UCSD-AML1 (cell line): ENCODE results near the gene TEX9.
A peak's percentile ranks its signal among the peaks of the same experiment; 100 is the strongest.
"Not testable (repeated sequence)": the region's sequence is repeated elsewhere in the genome, so short reads cannot be mapped to it uniquely, and the experiment has no call there.

Experiments
- DNase-seq: peaks from one replicate; lab custom pipeline; 2025; ENCODE audit not compliant: unreplicated experiment; lab: John Stamatoyannopoulos, UW

TEX9 gene

DNA sequence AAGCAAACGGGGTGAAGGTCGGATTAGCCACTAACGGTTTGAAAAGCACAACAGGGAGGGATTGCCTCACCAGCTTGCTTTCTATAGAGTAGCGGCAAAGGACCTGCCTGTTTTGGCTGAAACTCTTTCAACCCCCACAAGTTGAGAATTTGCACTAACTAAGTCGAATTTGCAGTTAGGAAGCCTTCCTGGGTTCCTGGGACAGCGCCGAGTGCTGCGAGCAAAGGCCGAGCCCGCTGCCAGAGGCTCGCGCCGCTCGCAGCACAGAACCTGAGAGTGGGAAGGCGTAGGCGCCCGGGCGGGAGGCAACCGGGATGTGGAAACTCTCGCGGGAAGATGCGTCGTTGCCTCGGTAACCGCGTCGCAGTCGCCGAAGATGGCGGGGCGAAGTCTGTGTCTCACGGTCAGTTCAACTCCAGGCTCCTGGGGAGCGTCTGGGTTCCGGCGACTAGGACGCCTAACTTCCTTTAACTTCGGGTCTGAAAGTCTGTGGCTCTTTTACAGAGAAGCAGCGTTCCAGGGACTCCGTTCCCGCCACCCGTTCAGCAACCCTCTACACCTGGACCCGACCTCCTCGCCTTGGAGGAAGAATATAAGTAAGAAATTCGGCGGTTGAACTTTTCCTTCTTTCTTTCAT lies at the start of gene TEX9:
Gene TEX9 (plus strand): TSS at position 352 of the 637 bp plus-strand sequence. CDS start 25 bp downstream, at position 377.
- peak; percentile 68 for DNase-seq

DNA sequence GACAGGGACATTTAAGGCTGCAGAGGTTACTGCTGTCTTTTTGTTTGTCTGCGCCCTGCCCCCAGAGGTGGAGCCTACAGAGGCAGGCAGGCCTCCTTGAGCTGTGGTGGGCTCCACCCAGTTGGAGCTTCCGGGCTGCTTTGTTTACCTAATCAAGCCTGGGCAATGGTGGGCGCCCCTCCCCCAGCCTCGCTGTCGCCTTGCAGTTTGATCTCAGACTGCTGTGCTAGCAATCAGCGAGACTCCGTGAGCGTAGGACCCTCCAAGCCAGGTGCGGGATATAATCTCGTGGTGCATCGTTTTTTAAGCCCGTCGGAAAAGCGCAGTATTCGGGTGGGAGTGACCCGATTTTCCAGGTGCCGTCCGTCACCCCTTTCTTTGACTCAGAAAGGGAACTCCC lies 48.7 kb upstream of the TEX9 start:
- DNase-seq: not testable (repeated sequence)

DNA sequence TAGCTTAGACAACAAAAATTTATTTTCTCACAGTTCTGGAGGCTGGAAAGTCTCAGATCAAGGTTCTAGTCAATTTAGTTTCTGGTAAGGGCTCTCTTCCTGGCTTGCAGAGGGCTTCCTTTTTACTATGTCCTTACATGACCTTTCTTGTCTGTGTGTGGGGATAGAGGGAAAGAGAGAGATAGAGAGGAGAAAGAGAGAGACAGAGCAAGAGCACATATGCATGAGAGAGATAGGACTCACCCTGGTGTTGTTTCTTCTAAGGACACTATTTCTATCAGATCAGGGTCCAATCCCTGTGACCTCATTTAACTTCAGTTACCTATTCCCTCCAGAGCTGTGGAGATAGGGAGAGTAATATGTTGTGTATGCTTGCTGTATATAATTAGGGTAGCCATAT lies 44.9 kb upstream of the TEX9 start:
- DNase-seq: no peak

DNA sequence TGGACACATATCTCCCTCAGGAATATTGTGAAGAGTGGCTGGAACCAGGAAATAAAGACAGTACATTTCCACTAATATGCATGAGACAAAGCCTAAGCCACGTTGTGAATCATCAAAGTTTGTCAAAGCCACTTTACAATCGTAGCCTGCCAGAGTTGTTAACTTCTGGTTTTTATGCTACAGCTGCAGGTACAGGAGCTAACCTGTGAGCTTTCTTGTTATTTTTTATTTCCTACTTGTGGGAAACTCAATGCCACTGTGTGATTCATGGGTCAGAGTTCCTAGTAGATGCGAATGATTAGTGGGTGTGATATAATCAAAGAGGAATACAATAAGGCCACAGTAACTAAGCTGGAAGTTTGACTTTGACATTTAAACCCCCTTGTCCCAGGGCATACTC lies 44.4 kb upstream of the TEX9 start:
- no peak for DNase-seq

DNA sequence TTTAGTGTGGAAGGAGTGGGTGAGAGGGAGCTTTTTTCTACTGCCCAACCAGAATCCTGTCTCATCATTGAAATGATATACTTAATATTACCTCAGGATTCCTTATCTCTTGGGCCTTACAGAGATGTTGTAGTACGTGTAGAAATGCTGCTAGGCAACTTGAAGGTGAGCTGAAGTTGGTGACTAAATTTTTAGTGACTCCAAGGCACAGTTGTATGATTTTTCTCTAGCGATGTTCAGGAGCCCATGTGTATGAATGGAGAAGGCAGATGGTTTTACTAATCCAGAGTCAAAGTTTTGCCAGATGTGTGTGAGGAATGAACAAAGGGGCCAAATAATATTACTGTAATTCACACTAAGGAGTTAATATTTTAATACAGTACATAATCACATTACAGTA lies 42.8 kb upstream of the TEX9 start:
- DNase-seq: no peak

DNA sequence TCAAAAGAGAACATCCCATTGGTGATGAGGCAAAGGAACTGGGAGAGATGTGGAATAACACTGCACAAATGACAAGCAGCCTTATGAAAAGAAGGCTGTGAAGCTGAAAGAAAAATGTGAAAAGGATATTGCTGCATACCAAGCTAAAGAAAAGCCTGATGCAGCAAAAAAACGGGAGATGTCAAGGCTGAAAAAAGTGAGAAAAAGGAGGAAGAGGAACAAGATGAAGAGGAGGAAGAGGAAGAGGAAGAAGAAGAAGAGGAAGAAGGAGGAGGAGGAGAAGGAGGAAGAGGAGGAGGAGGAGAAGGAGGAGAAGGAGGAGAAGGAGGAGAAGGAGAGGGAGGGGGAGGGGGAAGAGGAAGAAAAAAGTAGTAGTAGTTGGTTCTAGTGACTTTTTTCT lies 41.8 kb upstream of the TEX9 start:
- no peak for DNase-seq

DNA sequence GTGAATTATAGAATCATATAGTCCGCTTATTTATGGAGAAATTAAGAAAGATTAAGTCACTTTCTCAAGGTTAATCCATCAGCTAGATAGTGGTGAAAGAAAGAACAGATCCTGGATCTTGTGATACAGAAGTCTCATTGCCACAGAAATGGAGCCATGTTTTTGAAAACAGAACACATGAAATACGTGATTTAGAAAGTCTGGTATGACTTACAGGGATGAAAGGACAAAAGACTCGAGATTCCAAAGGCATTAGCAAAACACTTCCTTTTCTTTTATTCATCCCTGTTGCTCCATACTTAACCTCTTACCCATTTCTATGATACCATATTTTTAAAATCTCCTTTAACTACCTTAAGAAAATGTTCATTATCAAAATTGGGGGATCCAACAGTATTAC lies 40.0 kb upstream of the TEX9 start:
- no peak for DNase-seq

DNA sequence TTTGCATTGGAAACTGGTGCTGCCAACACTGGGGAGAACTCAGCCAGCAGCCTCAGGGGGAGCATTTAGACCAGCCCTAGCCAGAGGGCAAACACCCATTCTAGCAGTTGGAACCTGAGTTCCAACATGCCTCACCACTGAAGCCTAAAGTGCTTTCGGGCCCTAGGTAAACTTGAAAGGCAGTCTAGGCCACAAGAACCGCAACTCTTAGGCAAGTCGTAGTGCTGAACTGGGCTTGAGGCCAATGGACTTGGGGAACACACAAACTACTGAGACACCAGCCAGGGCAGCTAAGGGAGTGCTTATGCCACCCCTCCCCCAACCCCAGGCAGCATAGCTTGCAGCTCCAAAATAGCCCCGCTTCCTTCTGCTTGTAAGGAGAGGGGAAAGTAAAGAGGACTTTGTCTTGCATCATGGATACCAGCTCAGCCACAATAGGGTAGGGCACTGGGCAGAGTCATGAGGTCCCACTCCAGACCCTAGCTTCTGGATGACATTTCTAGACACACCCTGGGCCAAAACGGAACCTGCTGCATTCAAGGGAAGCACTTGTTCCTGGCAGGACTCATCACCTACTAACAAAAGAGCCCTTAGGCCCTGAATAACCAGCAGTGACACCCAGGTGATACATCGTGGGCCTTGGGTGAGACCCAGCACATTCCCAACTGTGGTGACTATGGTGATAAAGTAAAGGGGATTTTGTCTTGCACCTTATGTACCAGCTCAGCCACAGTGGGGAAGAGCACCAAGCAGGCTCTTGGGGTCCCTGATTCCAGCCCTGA lies 37.3 kb upstream of the TEX9 start:
- no peak for DNase-seq

DNA sequence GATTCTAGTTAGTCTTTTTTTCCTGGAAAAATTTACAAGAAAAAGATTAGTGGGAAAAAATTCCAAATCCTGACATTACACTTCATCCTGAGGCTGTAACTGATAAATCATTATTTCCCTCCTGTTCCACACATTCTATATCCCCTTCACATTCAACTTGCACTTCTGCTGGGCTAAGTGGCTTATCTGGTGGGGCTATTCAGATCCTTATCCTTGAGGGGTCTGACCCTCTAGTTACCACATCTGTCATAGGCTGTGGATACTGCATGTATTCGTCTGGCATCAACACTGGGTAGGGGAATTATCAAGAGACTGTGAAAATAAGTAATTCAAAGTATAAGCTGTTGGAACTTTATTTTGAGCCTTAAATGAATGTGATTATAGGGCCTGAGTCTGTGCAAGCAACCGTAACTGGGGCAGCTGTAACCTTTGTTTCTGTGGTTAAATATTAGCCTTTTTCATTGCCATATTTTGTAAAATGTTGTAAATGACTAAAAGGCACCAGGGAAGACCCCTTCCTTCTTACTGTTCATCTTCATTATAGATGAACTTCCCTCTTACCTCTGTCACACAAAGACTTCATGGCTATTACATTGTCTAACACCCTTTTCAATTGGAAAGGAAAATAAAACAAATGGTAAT lies 28.0 kb upstream of the TEX9 start:
- no peak for DNase-seq

DNA sequence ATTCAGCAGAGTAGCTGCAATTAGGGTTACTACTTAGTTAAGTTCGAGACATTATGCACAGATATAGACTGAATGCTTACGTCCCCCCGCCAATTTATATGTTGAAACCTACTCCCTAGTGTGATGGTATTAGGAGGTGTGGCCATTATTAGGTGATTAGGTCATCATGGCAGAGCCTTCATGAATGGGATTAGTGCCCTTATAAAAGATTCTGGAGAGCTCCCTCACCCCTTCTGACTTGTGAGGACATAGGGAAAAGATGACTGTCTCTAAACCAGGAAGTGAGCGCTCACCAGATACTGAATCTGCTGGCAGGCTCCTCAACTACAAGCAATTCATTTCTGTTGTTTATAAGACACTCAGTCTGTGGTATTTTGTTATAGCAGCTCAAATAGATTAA lies 25.6 kb upstream of the TEX9 start:
- no peak for DNase-seq

DNA sequence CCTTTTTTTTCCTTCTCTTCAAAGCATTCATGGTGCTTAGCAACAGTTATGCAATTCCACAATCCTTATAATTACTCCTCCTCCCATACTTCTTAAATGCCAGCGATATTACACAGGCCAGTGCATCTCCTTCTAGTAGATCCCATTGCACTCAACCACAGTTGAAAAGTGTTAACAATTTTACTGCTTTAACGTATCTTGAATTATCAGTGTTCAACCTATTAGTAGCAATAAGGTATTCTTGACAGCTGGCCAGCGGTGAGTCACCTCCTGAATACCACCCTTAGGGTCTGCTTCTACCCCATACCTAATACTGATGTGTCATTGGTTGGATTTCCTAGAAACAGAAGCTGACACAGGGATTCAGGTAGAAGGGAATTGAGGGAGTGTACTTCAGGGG lies 24.0 kb upstream of the TEX9 start:
- no peak for DNase-seq

DNA sequence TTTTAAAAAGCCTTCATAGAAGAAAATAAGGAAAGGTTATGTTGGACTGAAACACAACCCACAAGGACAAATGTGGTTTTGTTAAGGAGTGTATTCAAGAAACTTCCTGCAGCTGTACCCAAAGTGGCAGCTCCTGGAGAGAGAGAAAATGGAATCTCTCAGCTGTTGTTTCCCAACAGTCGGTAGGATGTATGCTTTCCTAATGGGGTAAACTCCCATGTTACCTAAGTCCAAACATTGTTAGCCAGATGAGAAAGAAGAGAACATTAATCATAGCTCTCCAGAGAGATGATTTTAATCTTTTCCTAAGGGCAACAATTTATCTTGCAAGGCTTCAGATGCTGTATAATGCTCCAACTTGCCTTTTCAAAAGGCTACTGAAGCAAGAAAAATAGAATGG lies 22.6 kb upstream of the TEX9 start:
- DNase-seq: no peak

DNA sequence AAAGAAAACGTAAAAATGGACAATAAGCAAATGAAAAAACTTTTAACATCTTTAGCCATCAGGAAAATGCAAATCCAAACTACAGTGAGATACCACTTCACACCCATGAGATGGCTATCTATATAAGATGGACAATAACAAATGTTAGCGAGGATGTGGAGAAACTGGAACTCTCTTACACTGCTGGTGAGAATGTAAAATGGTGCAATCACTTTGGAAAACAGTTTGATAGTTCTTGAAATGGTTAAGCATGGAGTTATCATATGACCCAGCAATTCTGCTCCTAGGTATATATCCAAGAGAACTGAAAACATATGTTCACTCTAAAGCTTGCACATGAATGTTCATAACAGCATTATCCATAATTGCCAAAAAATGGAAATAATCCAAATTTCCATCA lies 21.3 kb upstream of the TEX9 start:
- no peak for DNase-seq

DNA sequence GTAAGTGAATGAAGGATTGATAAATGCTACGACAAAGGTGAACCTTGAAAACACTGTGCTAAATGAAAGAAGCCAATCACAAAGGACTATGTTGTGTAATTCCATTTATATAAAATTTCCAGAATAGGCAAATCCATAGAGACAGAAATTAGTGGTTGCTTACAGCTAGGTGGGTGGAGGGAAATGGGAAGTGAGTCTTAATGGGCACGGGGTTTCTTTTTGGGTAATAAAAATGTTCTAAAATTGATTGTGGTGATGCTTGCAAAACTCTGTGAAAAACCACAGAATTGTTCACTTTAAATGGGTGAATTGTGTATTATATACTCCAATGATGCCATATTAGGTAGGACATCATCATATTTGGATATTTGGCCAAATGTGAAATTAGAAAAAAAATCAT lies 20.9 kb upstream of the TEX9 start:
- no peak for DNase-seq

DNA sequence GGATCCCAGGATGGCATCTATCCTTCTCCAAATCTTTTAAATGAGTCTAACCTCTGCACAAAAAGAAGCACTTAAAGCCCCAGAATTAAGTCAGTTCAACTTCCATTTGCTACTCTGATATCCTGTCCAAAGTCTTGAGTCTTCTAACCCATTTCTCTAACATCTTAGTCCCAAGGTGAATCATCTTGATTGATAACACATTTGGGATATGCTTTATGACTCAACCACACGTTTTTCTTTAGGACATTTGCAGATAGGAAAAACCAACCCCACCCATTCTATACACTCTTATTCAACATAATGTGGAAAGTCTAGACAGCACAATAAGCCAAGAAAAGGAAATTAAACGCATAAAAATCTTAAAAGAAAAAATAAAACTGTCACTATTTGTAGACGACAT lies 18.8 kb upstream of the TEX9 start:
- no peak for DNase-seq

DNA sequence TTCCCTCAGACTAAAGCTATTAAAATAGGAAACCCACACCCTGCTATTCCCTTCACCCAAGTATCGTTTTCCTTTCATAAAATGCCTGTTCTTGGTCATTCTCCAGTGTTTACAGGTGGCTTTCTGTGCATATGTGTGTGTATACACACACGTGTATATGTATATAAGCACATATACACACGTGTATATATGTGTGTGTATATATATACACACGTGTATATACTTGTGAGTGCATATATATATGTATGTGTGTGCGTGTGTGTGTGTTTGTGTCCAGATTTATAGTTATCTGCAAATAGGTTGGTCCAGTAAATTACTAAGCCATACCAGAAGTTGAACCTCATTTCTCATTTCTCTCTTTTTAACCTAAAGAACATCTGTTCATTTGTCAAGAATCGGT lies 15.7 kb upstream of the TEX9 start:
- no peak for DNase-seq

DNA sequence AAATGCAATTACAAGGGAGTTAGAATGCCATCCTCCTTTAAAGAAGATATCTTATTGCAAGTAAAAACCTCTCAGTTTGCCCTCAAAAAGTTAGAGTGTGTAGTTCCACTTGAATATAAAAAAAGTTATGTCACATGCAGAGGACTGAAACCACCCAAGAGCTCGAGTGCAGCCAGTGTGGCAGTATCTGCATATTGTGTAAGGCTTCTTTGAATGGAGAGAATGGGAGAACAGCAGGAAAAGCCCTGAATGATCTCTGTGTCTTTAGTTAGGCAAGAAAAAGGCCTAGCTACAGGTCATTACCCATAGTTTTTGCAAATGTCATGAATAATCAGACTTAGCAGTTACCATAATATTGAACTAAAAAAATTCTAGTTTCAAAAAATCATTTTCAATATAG lies 13.9 kb upstream of the TEX9 start:
- no peak for DNase-seq

DNA sequence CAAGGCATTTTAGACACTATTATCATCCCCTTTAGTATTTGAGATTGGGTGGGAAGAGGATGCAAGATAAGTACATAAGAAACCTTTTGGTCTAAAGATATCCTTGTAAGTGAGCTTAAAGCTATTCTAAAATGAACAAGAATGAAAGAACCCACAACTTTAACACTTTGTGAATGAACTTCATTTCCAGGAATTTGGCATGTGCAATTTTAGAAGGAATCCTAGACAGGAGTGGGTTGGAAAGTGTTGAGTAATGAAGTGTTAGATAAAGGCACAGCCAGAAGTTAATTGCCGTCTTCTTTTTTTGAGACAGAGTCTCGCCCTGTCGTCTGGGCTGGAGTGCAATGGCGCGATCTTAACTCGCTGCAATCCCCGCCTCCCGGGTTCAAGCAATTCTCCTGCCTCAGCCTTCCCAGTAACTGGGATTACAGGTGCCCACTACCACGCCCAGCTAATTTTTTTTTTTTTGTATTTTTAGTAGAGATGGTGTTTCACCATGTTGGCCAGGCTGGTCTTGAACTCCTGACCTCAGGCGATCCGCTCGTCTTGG lies 13.2 kb upstream of the TEX9 start:
- DNase-seq: no peak

DNA sequence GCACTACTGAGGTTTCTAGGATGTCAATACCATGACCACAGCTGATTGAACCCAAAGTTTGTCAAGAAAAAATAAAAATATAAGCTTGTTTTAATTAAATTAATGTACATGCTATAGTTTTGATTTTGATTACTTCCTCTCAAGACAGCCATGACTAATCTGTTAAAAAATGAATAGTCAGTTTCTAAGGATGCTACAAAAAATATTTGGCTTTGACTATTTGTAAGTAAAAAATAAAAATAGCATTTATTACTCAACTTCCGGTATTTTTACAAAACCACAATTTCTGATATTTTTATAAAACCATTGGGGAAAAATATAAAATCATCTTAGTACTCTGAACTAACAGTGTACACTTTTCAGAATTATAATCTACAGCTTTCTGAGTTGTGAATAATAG lies 12.1 kb upstream of the TEX9 start:
- DNase-seq: no peak

DNA sequence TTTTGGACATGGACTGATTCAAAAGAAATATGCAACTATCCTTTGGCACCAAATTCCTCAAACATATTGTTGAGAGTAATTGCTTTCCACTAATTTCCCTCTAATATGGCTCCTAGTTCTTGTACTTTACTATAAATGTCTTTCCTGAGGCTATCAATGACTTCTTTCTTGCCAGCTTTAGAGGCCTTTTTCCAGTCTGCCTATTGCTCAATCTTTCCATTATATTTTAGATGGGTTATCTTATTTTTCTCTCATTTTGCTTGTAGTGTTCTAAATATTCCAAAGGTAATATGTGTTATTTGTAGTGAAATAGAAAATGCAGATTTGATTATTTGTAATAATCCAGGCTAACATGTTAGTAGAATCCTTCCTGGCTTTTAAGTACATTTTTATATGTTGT lies 11.5 kb upstream of the TEX9 start:
- no peak for DNase-seq

DNA sequence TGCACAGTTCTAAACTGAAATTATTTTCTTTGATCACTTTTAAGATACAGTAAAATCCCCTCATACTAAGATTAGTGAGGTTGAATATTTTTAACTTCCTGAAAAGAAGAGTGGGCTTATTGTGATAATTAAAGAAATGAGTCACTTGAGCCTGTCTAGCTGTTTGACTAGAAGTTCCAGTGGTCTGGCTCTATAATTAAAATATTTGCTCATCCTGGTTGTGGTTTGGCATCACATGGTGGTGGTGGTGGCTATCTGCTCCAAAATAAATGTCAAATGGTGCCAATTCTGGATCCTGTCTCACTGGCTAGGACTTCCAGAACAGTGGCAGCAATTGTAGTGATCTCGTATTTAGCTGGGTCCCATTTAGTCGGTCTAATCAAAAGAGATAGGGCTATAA lies 8.6 kb upstream of the TEX9 start:
- no peak for DNase-seq

DNA sequence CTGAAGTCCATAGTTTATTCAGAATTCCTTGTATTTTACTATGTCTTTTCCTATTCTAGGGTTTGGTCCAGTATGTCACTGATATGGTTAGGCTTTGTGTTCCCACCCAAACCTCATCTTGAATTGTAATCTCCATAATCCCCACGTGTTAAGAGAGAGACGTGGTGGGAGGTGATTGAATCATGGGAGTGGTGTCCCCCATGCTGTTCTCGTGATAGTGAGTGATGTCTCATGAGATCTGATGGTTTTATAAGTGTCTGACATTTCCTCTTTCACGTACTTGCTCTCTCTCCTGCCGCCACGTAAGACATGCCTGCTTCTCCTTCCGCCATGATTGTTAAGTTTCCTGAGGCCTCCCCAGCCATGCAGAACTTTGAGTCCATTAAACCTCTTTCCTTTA lies 6.6 kb upstream of the TEX9 start:
- DNase-seq: no peak
